Thyroid gland (tissue), 4 donors: ENCODE data around the gene ATP10B.

Source experiments
- POLR2A ChIP-seq, 2 donors: fragments of 450-650 bp; IDR thresholded peaks; one replicate each; pipeline ENCODE4 v1.6.1; 2017; ENCODE audit warnings: antibody characterized with exemption in 2 of 2, mild to moderate bottlenecking in 2 of 2, moderate library complexity in 1 of 2
- TF ChIP-seq, protein P1 (sequence below), 6 experiments: fragments of 200-600 bp in 3 of 6; fragments of 450-650 bp in 3 of 6; sonication (generic) in 3 of 6; IDR thresholded peaks; one replicate each; pipeline ENCODE4 v1.5.1; 2016 to 2019; ENCODE audit warnings: antibody characterized with exemption in 6 of 6, mild to moderate bottlenecking in 2 of 6, inconsistent platforms in 1 of 6, moderate library complexity in 1 of 6

DNA sequence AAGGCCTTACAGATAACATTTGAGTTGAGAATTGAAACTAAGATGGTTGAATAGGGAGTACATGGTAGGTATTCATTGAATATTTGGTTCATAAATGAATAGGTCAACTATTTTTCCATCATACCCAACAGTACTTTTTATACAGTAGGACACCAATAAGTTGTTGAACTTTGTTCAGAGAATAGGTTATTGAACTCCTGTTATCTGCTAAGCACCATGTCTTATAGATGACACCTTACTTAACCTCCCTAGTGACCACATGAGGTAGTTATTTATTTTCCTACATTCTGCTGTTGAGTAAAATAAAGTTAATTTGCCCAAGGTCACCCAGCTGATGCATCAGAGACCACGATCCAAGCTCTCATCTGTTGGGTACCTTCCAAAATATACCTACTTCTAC, 49.6 kb upstream of the ATP10B start:
- TF ChIP-seq, protein P1, sequence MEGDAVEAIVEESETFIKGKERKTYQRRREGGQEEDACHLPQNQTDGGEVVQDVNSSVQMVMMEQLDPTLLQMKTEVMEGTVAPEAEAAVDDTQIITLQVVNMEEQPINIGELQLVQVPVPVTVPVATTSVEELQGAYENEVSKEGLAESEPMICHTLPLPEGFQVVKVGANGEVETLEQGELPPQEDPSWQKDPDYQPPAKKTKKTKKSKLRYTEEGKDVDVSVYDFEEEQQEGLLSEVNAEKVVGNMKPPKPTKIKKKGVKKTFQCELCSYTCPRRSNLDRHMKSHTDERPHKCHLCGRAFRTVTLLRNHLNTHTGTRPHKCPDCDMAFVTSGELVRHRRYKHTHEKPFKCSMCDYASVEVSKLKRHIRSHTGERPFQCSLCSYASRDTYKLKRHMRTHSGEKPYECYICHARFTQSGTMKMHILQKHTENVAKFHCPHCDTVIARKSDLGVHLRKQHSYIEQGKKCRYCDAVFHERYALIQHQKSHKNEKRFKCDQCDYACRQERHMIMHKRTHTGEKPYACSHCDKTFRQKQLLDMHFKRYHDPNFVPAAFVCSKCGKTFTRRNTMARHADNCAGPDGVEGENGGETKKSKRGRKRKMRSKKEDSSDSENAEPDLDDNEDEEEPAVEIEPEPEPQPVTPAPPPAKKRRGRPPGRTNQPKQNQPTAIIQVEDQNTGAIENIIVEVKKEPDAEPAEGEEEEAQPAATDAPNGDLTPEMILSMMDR (IDR thresholded peaks at IDR 0.05), result no peak
- no peak for TF ChIP-seq POLR2A (IDR thresholded peaks at IDR 0.05)
